ENCODE results near the gene TSGA10IP.

GRCh38 chr11:65932558-65932919 lies 12.7 kb upstream of the TSGA10IP start:
- TF ChIP-seq POLR2A (IDR thresholded peaks at IDR 0.05) (no peak), CTCF (IDR thresholded peaks at IDR 0.05) (no peak), POLR2AphosphoS5 (IDR thresholded peaks at IDR 0.05) (no peak)

Measured in breast epithelium (tissue), 3 donors.